ENCODE results near the gene NHSL2.

NHSL2 gene

GRCh38 chrX:71996826-71997225 lies 86.2 kb downstream of the NHSL2 start:
- TF ChIP-seq MAX (IDR thresholded peaks at IDR 0.05; ENCODE audit: low read depth, low read length): no peak
- no peak for TF ChIP-seq MYC (IDR thresholded peaks at IDR 0.05; ENCODE audit: low read depth, low read length)
- TF ChIP-seq CTCF (IDR thresholded peaks at IDR 0.05; ENCODE audit: low read depth, low read length): no peak
- no peak for DNase-seq (ENCODE audit: low read depth)
- no peak overlapping the region for H3K4me3 ChIP-seq (ENCODE audit: low read depth, low read length)

- no peak for DNase-seq (ENCODE audit: low read depth)
- no peak overlapping the region for H3K4me3 ChIP-seq (ENCODE audit: low read depth, low read length)
- TF ChIP-seq MAX (IDR thresholded peaks at IDR 0.05; ENCODE audit: low read depth, low read length) (no peak), CTCF (IDR thresholded peaks at IDR 0.05; ENCODE audit: low read depth, low read length) (no peak), POLR2A (IDR thresholded peaks at IDR 0.05; ENCODE audit: extremely low read depth, insufficient read length) (no peak), MYC (IDR thresholded peaks at IDR 0.05; ENCODE audit: low read depth, low read length) (no peak)
Observed at GRCh38 chrX:71997320-71997719, 86.7 kb downstream of the NHSL2 start.

- DNase-seq (ENCODE audit: low read depth): peak; percentile 55
- TF ChIP-seq MYC (IDR thresholded peaks at IDR 0.05; ENCODE audit: low read depth, low read length) (no peak), CTCF (IDR thresholded peaks at IDR 0.05; ENCODE audit: low read depth, low read length) (peak; percentile 43), POLR2A (IDR thresholded peaks at IDR 0.05; ENCODE audit: extremely low read depth, insufficient read length) (no peak), MAX (IDR thresholded peaks at IDR 0.05; ENCODE audit: low read depth, low read length) (no peak)
- no peak overlapping the region for H3K4me3 ChIP-seq (ENCODE audit: low read depth, low read length)
Observed at GRCh38 chrX:71998836-71999509, 88.3 kb downstream of the NHSL2 start.

- TF ChIP-seq MAX (IDR thresholded peaks at IDR 0.05; ENCODE audit: low read depth, low read length) (no peak), MYC (IDR thresholded peaks at IDR 0.05; ENCODE audit: low read depth, low read length) (no peak), POLR2A (IDR thresholded peaks at IDR 0.05; ENCODE audit: extremely low read depth, insufficient read length) (no peak), CTCF (IDR thresholded peaks at IDR 0.05; ENCODE audit: low read depth, low read length) (no peak)
- H3K4me3 ChIP-seq (ENCODE audit: low read depth, low read length): no peak overlapping the region
- DNase-seq (ENCODE audit: low read depth): no peak
Observed at GRCh38 chrX:71999535-71999934, 88.9 kb downstream of the NHSL2 start.

- TF ChIP-seq MYC (IDR thresholded peaks at IDR 0.05; ENCODE audit: low read depth, low read length) (no peak), POLR2A (IDR thresholded peaks at IDR 0.05; ENCODE audit: extremely low read depth, insufficient read length) (no peak), CTCF (IDR thresholded peaks at IDR 0.05; ENCODE audit: low read depth, low read length) (no peak)
- H3K4me3 ChIP-seq (ENCODE audit: low read depth, low read length): no peak overlapping the region
- no peak for DNase-seq (ENCODE audit: low read depth)
Observed at GRCh38 chrX:72001471-72001870, 90.8 kb downstream of the NHSL2 start.

GRCh38 chrX:72001906-72002305 lies 91.3 kb downstream of the NHSL2 start:
- TF ChIP-seq POLR2A (IDR thresholded peaks at IDR 0.05; ENCODE audit: extremely low read depth, insufficient read length): no peak
- TF ChIP-seq CTCF (IDR thresholded peaks at IDR 0.05; ENCODE audit: low read depth, low read length): no peak
- H3K4me3 ChIP-seq (ENCODE audit: low read depth, low read length): no peak overlapping the region
- DNase-seq (ENCODE audit: low read depth): no peak

All from NB4 (cell line).